ENCODE measurements around the gene ISCA2.
A peak's percentile ranks its signal among the peaks of the same experiment; 100 is the strongest.

ISCA2 gene

GRCh38 chr14:74531467-74531866 lies 37.9 kb downstream of the ISCA2 start (continued):
- TF ChIP-seq YY2 (tag by site-specific recombination; IDR thresholded peaks at IDR 0.05) (no peak), KLF9 (tag by site-specific recombination; IDR thresholded peaks at IDR 0.05; ENCODE audit: low read depth) (0 out of 2 replicates have a peak, but pooled peaks have one; percentile 38), KLF16 (tag by site-specific recombination; IDR thresholded peaks at IDR 0.05) (no peak)

- H3K4me3 ChIP-seq (ENCODE audit: low read depth, low read length) = no peak overlapping the region
- no peaks in the 10 kb centered on the region for H3K9me3 ChIP-seq (ENCODE audit: control insufficient read depth, insufficient read depth, low read depth, low read length)
- no peak overlapping the region for H3K27ac ChIP-seq (ENCODE audit: extremely low read depth, low read depth, low read length)
- ChIA-PET POLR2A (no interaction called here), CTCF (interaction anchor here (0.6 to 1.2 kb wide), 6 partner anchors 41 to 413 kb away, joined by 3 to 6 read pairs (median 4); no protein-coding TSS in a partner anchor)
- no peaks in the 10 kb centered on the region for H3K36me3 ChIP-seq (ENCODE audit: control insufficient read depth in 2 of 2, insufficient read depth in 1 of 2, low read length in 2 of 2)
- peaks cover 4% of the 10 kb centered on the region; the same call in 1 of the 2 replicates for H3K4me1 ChIP-seq (ENCODE audit: control insufficient read depth, insufficient read depth, low read length)
- TF ChIP-seq ZNF624 (tag by site-specific recombination; IDR thresholded peaks at IDR 0.05) = no peak
- TF ChIP-seq KLF1 (tag by site-specific recombination; IDR thresholded peaks at IDR 0.05) = no peak
- TF ChIP-seq MZF1 (tag by site-specific recombination; IDR thresholded peaks at IDR 0.05; ENCODE audit: borderline replicate concordance) = no peak
- TF ChIP-seq, protein P1, sequence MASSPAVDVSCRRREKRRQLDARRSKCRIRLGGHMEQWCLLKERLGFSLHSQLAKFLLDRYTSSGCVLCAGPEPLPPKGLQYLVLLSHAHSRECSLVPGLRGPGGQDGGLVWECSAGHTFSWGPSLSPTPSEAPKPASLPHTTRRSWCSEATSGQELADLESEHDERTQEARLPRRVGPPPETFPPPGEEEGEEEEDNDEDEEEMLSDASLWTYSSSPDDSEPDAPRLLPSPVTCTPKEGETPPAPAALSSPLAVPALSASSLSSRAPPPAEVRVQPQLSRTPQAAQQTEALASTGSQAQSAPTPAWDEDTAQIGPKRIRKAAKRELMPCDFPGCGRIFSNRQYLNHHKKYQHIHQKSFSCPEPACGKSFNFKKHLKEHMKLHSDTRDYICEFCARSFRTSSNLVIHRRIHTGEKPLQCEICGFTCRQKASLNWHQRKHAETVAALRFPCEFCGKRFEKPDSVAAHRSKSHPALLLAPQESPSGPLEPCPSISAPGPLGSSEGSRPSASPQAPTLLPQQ (tag by site-specific recombination; IDR thresholded peaks at IDR 0.05) = no peak
- no peak for TF ChIP-seq CTCF (tag by site-specific recombination; IDR thresholded peaks at IDR 0.05)
- TF ChIP-seq REPIN1 (tag by site-specific recombination; IDR thresholded peaks at IDR 0.05; ENCODE audit: low read depth) = no peak
- no peak for TF ChIP-seq ZNF274 (IDR thresholded peaks at IDR 0.05; ENCODE audit: low read length)
- TF ChIP-seq ZNF274 (tag by site-specific recombination; IDR thresholded peaks at IDR 0.05; ENCODE audit: borderline replicate concordance) = no peak
- no peak for TF ChIP-seq ZNF629 (tag by site-specific recombination; IDR thresholded peaks at IDR 0.05)
- no peak for TF ChIP-seq ZNF214 (tag by site-specific recombination; IDR thresholded peaks at IDR 0.05; ENCODE audit: borderline replicate concordance)
These were observed 38.7 kb downstream of the ISCA2 start for GRCh38 chr14:74532246-74532645.

DNA sequence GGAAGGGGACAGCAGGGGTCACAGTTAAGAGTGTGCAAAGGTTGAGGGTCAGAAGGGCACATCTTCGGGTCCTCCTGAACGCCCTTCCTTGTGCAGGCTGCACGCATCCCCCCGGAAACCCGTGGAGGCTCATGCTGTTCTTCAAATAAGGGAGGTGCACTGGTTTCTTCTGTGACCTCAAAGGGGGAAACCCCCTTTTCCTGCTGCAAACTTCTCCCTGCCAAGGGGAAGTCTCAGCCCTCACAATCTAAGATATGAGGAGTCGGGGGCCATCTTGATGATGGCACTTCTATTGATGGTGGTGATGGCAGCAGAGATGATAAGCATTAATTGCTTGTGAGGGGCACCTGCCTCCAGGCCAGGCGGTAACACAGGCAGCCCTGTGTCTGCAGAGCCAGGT lies 40.0 kb downstream of the ISCA2 start:
- H3K27ac ChIP-seq (ENCODE audit: extremely low read depth, low read depth, low read length) = no peak overlapping the region
- no peaks in the 10 kb centered on the region for H3K9me3 ChIP-seq (ENCODE audit: control insufficient read depth, insufficient read depth, low read depth, low read length)
- ChIA-PET CTCF (interaction anchor here (0.6 kb wide), 2 partner anchors 198 to 701 kb away, joined by 3 read pairs; no protein-coding TSS in a partner anchor), POLR2A (no interaction called here)
- no peaks in the 10 kb centered on the region for H3K36me3 ChIP-seq (ENCODE audit: control insufficient read depth in 2 of 2, insufficient read depth in 1 of 2, low read length in 2 of 2)
- H3K4me3 ChIP-seq (ENCODE audit: low read depth, low read length) = no peak overlapping the region
- H3K4me1 ChIP-seq (ENCODE audit: control insufficient read depth, insufficient read depth, low read length) = peaks cover 4% of the 10 kb centered on the region; the same call in 1 of the 2 replicates
- 0 out of 2 replicates have a peak, but pooled peaks have one; percentile 22 for TF ChIP-seq PRDM10 (tag by site-specific recombination; IDR thresholded peaks at IDR 0.05)
- TF ChIP-seq, protein P2, sequence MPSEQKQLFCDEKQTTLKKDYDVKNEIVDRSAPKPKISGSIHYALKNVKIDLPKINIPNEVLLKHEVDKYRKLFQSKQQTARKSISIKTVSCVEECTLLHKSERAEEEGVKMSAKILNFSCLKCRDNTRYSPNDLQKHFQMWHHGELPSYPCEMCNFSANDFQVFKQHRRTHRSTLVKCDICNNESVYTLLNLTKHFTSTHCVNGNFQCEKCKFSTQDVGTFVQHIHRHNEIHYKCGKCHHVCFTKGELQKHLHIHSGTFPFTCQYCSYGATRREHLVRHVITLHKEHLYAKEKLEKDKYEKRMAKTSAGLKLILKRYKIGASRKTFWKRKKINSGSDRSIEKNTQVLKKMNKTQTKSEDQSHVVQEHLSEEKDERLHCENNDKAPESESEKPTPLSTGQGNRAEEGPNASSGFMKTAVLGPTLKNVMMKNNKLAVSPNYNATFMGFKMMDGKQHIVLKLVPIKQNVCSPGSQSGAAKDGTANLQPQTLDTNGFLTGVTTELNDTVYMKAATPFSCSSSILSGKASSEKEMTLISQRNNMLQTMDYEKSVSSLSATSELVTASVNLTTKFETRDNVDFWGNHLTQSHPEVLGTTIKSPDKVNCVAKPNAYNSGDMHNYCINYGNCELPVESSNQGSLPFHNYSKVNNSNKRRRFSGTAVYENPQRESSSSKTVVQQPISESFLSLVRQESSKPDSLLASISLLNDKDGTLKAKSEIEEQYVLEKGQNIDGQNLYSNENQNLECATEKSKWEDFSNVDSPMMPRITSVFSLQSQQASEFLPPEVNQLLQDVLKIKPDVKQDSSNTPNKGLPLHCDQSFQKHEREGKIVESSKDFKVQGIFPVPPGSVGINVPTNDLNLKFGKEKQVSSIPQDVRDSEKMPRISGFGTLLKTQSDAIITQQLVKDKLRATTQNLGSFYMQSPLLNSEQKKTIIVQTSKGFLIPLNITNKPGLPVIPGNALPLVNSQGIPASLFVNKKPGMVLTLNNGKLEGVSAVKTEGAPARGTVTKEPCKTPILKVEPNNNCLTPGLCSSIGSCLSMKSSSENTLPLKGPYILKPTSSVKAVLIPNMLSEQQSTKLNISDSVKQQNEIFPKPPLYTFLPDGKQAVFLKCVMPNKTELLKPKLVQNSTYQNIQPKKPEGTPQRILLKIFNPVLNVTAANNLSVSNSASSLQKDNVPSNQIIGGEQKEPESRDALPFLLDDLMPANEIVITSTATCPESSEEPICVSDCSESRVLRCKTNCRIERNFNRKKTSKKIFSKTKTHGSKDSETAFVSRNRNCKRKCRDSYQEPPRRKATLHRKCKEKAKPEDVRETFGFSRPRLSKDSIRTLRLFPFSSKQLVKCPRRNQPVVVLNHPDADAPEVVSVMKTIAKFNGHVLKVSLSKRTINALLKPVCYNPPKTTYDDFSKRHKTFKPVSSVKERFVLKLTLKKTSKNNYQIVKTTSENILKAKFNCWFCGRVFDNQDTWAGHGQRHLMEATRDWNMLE (tag by site-specific recombination; conservative IDR thresholded peaks at IDR 0.05; ENCODE audit: low read depth) = no peak
- TF ChIP-seq, protein P3, sequence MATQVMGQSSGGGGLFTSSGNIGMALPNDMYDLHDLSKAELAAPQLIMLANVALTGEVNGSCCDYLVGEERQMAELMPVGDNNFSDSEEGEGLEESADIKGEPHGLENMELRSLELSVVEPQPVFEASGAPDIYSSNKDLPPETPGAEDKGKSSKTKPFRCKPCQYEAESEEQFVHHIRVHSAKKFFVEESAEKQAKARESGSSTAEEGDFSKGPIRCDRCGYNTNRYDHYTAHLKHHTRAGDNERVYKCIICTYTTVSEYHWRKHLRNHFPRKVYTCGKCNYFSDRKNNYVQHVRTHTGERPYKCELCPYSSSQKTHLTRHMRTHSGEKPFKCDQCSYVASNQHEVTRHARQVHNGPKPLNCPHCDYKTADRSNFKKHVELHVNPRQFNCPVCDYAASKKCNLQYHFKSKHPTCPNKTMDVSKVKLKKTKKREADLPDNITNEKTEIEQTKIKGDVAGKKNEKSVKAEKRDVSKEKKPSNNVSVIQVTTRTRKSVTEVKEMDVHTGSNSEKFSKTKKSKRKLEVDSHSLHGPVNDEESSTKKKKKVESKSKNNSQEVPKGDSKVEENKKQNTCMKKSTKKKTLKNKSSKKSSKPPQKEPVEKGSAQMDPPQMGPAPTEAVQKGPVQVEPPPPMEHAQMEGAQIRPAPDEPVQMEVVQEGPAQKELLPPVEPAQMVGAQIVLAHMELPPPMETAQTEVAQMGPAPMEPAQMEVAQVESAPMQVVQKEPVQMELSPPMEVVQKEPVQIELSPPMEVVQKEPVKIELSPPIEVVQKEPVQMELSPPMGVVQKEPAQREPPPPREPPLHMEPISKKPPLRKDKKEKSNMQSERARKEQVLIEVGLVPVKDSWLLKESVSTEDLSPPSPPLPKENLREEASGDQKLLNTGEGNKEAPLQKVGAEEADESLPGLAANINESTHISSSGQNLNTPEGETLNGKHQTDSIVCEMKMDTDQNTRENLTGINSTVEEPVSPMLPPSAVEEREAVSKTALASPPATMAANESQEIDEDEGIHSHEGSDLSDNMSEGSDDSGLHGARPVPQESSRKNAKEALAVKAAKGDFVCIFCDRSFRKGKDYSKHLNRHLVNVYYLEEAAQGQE (tag by site-specific recombination; IDR thresholded peaks at IDR 0.05) = no peak
